Prostate gland (tissue), 2 donors: ENCODE measurements around the gene SLC37A1.

Source experiments
- CTCF ChIP-seq, 4 experiments: fragments of 200-600 bp in 2 of 4; fragments of 450-650 bp in 2 of 4; sonication (generic) in 2 of 4; IDR thresholded peaks; 1 replicate in 3 of 4; 2 replicates in 1 of 4; pipeline ENCODE4 v1.5.1; 2016 to 2019; ENCODE audit warnings: antibody characterized with exemption in 4 of 4, mild to moderate bottlenecking in 2 of 4, moderate library complexity in 2 of 4
- POLR2AphosphoS5 ChIP-seq: sonication (generic); formaldehyde crosslinking; IDR thresholded peaks from one replicate; pipeline ENCODE4 v1.6.1; 2017; ENCODE audit warnings: antibody characterized with exemption

- no peak for TF ChIP-seq CTCF (IDR thresholded peaks at IDR 0.05)
- peak; percentile 57 for TF ChIP-seq POLR2AphosphoS5
Observed at GRCh38 chr21:42523941-42524340, 10.3 kb downstream of the SLC37A1 start.
